ENCODE data around the gene ZFHX3. TPM values are rescaled to one million over a fixed set of nuclear protein-coding genes. Genes with fewer than 3 reads are reported as not detected.

ZFHX3 gene
- total RNA-seq, 1 experiment from 2014 or later: 1.5 TPM

- Histone ChIP-seq H2BK15ac (ENCODE audit: low read depth, low read length) (no peak overlapping the region), H3K4me2 (ENCODE audit: insufficient read depth, insufficient read length, low read length) (no peak overlapping the region), H2BK120ac (ENCODE audit: low read depth, low read length, poor library complexity, severe bottlenecking) (no peak overlapping the region), H4K20me1 (ENCODE audit: control insufficient read depth, insufficient read depth, insufficient read length) (no peaks in the 10 kb centered on the region), H3K27ac (ENCODE audit: insufficient read length, low read depth, low read length) (no peak overlapping the region), H3K9me3 (ENCODE audit: control insufficient read depth, low read depth, low read length) (no peaks in the 10 kb centered on the region), H2BK5ac (ENCODE audit: insufficient read length, low read length) (no peak overlapping the region), H3K79me2 (ENCODE audit: insufficient read depth, low read length) (no peaks in the 10 kb centered on the region), H2AFZ (ENCODE audit: low read length) (no peak overlapping the region), H3T11ph (ENCODE audit: low read length) (no peak overlapping the region), H3K18ac (ENCODE audit: insufficient read length, low read depth, low read length) (no peak overlapping the region), H4K8ac (replicated peaks; ENCODE audit: insufficient read length, low read depth, low read length) (no peak overlapping the region), H3K79me1 (ENCODE audit: insufficient read depth, low read depth, low read length, poor library complexity, severe bottlenecking) (no peaks in the 10 kb centered on the region), H2BK12ac (ENCODE audit: insufficient read length, low read depth, low read length) (no peak overlapping the region), H3K4me1 (ENCODE audit: insufficient read depth, low read length) (peaks cover 6% of the 10 kb centered on the region; the same call in 1 of the 2 replicates), H2AK5ac (ENCODE audit: insufficient read length, low read length) (no peak overlapping the region), H3K9ac (ENCODE audit: extremely low read depth, insufficient read length, low read length) (no peak overlapping the region), H3K4ac (ENCODE audit: low read depth, low read length) (no peak overlapping the region), H4K5ac (ENCODE audit: insufficient read length, low read depth, low read length) (no peak overlapping the region), H3K27me3 (ENCODE audit: insufficient read depth, low read length) (no peaks in the 10 kb centered on the region), H3K14ac (ENCODE audit: insufficient read depth, low read length) (no peak overlapping the region), H2BK20ac (ENCODE audit: low read depth, low read length, poor library complexity, severe bottlenecking) (no peak overlapping the region), H3K56ac (ENCODE audit: insufficient read length, low read depth, low read length) (no peak overlapping the region), H4K91ac (ENCODE audit: insufficient read length, low read depth, low read length) (no peak overlapping the region), H3K23me2 (ENCODE audit: insufficient read length, low read depth, low read length, poor library complexity, severe bottlenecking) (no peaks in the 10 kb centered on the region), H3K23ac (ENCODE audit: insufficient read length, low read depth, low read length) (no peak overlapping the region)
- H3K4me3 Mint-ChIP-seq: no peak overlapping the region
- peaks cover 6 to 7% of the 10 kb centered on the region in 2 experiments; a peak in 3 of 4 replicates for H3K4me1 Mint-ChIP-seq
- H3K36me3 Mint-ChIP-seq (ENCODE audit: insufficient read depth in 1 of 3, low read depth in 3 of 3): peaks cover 0 to under 1% (median 0%) of the 10 kb centered on the region in 3 experiments; a peak in 1 of 7 replicates
- no CpG with 5 or more reads among the region's 2 CpGs for WGBS (ENCODE audit: extremely low coverage, insufficient read length, low lambda C conversion rate)
- no peak overlapping the region for H3K27ac Mint-ChIP-seq
- no peaks in the 10 kb centered on the region; the same call in 1 of the 2 replicates for H3K27me3 Mint-ChIP-seq (ENCODE audit: low read depth)
- no peaks in the 10 kb centered on the region for H3K9me3 Mint-ChIP-seq
- DNase-seq: no peak
- TF ChIP-seq, protein P1, sequence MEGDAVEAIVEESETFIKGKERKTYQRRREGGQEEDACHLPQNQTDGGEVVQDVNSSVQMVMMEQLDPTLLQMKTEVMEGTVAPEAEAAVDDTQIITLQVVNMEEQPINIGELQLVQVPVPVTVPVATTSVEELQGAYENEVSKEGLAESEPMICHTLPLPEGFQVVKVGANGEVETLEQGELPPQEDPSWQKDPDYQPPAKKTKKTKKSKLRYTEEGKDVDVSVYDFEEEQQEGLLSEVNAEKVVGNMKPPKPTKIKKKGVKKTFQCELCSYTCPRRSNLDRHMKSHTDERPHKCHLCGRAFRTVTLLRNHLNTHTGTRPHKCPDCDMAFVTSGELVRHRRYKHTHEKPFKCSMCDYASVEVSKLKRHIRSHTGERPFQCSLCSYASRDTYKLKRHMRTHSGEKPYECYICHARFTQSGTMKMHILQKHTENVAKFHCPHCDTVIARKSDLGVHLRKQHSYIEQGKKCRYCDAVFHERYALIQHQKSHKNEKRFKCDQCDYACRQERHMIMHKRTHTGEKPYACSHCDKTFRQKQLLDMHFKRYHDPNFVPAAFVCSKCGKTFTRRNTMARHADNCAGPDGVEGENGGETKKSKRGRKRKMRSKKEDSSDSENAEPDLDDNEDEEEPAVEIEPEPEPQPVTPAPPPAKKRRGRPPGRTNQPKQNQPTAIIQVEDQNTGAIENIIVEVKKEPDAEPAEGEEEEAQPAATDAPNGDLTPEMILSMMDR (conservative IDR thresholded peaks at IDR 0.05): no peak
These were observed 307.6 kb downstream of the ZFHX3 start for GRCh38 chr16:72740347-72740746.

Data from H9 (cell line).